MCF 10A (cell line): Measurements from ENCODE around the gene OR11G2. TPM values are rescaled to one million over a fixed set of nuclear protein-coding genes. Genes with fewer than 3 reads are reported as not detected.

Experiments
- BruUV-seq: library from RNA; stranded (reverse); fragments of 400-500 nt; replicated peaks from 2 replicates; lab custom pipeline; 2021; lab: Mats Ljungman, UMichigan
- CTCF ChIA-PET: fragments of 300-600 bp; sonication (Branson Sonifier 250); formaldehyde crosslinking; extraction: SDS; loops from one replicate; lab custom pipeline; 2021; ENCODE audit warnings: antibody characterized with exemption, inconsistent platforms; lab: Yijun Ruan, JAX
- POLR2A ChIA-PET: fragments of 300-600, 350-650 bp; sonication (Branson Sonifier 250); formaldehyde crosslinking; extraction: SDS; loops from one replicate; lab custom pipeline; 2020; ENCODE audit warnings: antibody characterized with exemption, inconsistent platforms; lab: Yijun Ruan, JAX
- DNase-seq: peaks from one replicate; pipeline ENCODE4 v3.0.0-alpha.2; 2018; ENCODE audit not compliant: unreplicated experiment
- H3K27ac Mint-ChIP-seq: one replicate; pipeline ENCODE4 v1.8.0; 2022; ENCODE audit warnings: mild to moderate bottlenecking, low read depth, mixed read lengths; ENCODE audit not compliant: unreplicated experiment
- H3K27me3 Mint-ChIP-seq: one replicate; pipeline ENCODE4 v1.8.0; 2022; ENCODE audit warnings: mixed read lengths; ENCODE audit not compliant: insufficient read depth, unreplicated experiment
- H3K36me3 Mint-ChIP-seq: one replicate; pipeline ENCODE4 v1.8.0; 2022; ENCODE audit warnings: mild to moderate bottlenecking, moderate library complexity, mixed read lengths; ENCODE audit not compliant: insufficient read depth, unreplicated experiment
- H3K4me1 Mint-ChIP-seq: one replicate; pipeline ENCODE4 v1.8.0; 2022; ENCODE audit warnings: mixed read lengths; ENCODE audit not compliant: insufficient read depth, unreplicated experiment
- H3K4me3 Mint-ChIP-seq: one replicate; pipeline ENCODE4 v1.8.0; 2022; ENCODE audit warnings: mild to moderate bottlenecking, moderate library complexity, mixed read lengths; ENCODE audit not compliant: unreplicated experiment
- H3K9me3 Mint-ChIP-seq: one replicate; pipeline ENCODE4 v1.8.0; 2022; ENCODE audit warnings: mixed read lengths; ENCODE audit not compliant: unreplicated experiment
- intact Hi-C: fragments of 100-400 bp; cut with micrococcal nuclease; formaldehyde crosslinking; loops from 2 replicates; pipeline ENCODE4 v1.14.1; 2022
- total RNA-seq: library from RNA; stranded (reverse); gene quantifications from 2 replicates; pipeline ENCODE4 v1.2.3, GENCODE V29; 2022
- TF ChIP-seq, protein P1 (sequence below): fragments of 200-600 bp; IDR thresholded peaks from one replicate; pipeline ENCODE4 v1.8.0; 2022; ENCODE audit warnings: antibody characterized with exemption, mild to moderate bottlenecking; ENCODE audit not compliant: unreplicated experiment

Gene OR11G2
- total RNA-seq, 1 experiment from 2014 or later = not detected

DNA sequence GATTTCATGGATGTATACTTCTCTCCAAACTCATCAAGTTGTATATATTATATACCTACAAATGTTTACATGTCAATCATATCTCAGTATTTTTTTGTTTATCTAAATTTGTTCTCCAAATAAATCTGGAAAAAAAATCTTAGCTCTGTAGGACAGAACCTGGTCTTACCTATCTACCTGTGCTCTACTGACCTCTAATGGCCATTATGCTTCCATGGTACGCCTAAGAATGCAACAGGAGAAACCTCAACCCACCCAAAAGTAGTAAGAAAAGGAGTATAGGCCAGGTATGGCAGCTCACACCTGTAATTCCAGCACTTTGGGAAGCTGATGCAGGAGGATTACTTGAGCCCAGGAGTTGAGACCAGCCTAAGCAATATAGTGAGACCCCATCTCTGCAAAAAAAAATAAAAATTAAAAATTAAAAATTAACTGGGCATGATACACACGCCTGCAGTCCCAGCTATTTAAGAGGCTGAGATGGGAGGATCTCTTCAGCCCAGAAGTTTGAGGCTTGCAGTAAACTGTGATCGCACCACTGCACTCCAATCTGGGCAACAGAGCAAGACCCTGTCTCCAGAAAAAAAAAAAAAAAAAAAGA is 57.0 kb downstream of the OR11G2 start:
- TF ChIP-seq, protein P1, sequence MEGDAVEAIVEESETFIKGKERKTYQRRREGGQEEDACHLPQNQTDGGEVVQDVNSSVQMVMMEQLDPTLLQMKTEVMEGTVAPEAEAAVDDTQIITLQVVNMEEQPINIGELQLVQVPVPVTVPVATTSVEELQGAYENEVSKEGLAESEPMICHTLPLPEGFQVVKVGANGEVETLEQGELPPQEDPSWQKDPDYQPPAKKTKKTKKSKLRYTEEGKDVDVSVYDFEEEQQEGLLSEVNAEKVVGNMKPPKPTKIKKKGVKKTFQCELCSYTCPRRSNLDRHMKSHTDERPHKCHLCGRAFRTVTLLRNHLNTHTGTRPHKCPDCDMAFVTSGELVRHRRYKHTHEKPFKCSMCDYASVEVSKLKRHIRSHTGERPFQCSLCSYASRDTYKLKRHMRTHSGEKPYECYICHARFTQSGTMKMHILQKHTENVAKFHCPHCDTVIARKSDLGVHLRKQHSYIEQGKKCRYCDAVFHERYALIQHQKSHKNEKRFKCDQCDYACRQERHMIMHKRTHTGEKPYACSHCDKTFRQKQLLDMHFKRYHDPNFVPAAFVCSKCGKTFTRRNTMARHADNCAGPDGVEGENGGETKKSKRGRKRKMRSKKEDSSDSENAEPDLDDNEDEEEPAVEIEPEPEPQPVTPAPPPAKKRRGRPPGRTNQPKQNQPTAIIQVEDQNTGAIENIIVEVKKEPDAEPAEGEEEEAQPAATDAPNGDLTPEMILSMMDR = peak; percentile 30
- H3K27ac Mint-ChIP-seq = no peak overlapping the region
- H3K9me3 Mint-ChIP-seq = peaks cover 8% of the 10 kb centered on the region
- H3K4me1 Mint-ChIP-seq = no peaks in the 10 kb centered on the region
- no peaks in the 10 kb centered on the region for H3K36me3 Mint-ChIP-seq
- no peaks in the 10 kb centered on the region for H3K27me3 Mint-ChIP-seq
- POLR2A ChIA-PET = no interaction called here
- BruUV-seq = no TSS peak
- no peak overlapping the region for H3K4me3 Mint-ChIP-seq
- CTCF ChIA-PET = interaction anchor here (0.6 to 1.1 kb wide), 7 partner anchors 10 to 743 kb away, joined by 3 to 6 read pairs (median 5); no protein-coding TSS in a partner anchor
- DNase-seq = peak; percentile 55
- intact Hi-C loops = loop anchor here (10.0 kb wide), 1 partner anchor 363 kb away; no protein-coding TSS in a partner anchor

Other genes with a start within 250 kb of the OR11G2 start
- not detected in 2 replicates for gene OR4K15, start 215.3 kb upstream of the OR11G2 start, total RNA-seq
- gene OR4Q2, start 188.7 kb upstream of the OR11G2 start, total RNA-seq = not detected in 2 replicates
- gene OR4K14, start 171.6 kb upstream of the OR11G2 start, total RNA-seq = not detected in 2 replicates
- gene OR4K13, start 154.9 kb upstream of the OR11G2 start, total RNA-seq = not detected in 2 replicates
- not detected in 2 replicates for gene OR4L1, start 130.9 kb upstream of the OR11G2 start, total RNA-seq
- not detected in 2 replicates for gene OR4K17, start 80.2 kb upstream of the OR11G2 start, total RNA-seq
- gene OR4N5, start 52.1 kb upstream of the OR11G2 start, total RNA-seq = not detected in 2 replicates
- not detected in 2 replicates for gene OR11H6, start 32.8 kb downstream of the OR11G2 start, total RNA-seq
- gene OR11H7, start 38.1 kb downstream of the OR11G2 start, total RNA-seq = not detected in 2 replicates
- gene OR11H4, start 48.4 kb downstream of the OR11G2 start, total RNA-seq = not detected in 2 replicates
- gene TTC5, start 115.1 kb downstream of the OR11G2 start, total RNA-seq = 18.4 and 22.9 TPM in 2 replicates
- 105 and 108 TPM in 2 replicates for gene CCNB1IP1, start 142.4 kb downstream of the OR11G2 start, total RNA-seq
- 30.4 and 33.4 TPM in 2 replicates for gene PARP2, start 152.7 kb downstream of the OR11G2 start, total RNA-seq
- 20.4 and 22.7 TPM in 2 replicates for gene TEP1, start 222.6 kb downstream of the OR11G2 start, total RNA-seq
- 0.14 TPM in 1 of 2 replicates, not detected in the other for gene KLHL33, start 245.3 kb downstream of the OR11G2 start, total RNA-seq